ENCODE data around the gene LTBP2. TPM values are rescaled to one million over a fixed set of nuclear protein-coding genes. Genes with fewer than 3 reads are reported as not detected.

The LTBP2 gene
- total and polyA plus RNA-seq, 2 of the 13 experiments (the other 11 are each of a cell fraction or from before 2014, with no cell fraction given) = 0.20 to 0.41 TPM

GRCh38 chr14:74492776-74493342 is 119.2 kb downstream of the LTBP2 start, which contains the start of gene NPC2 (continued):
- TF ChIP-seq ZNF501 (CRISPR knock-in tag; IDR thresholded peaks at IDR 0.05) (peak; percentile 63), SOX5 (CRISPR knock-in tag; IDR thresholded peaks at IDR 0.05; ENCODE audit: borderline replicate concordance) (peak; percentile 22; the same call in 1 of the 2 replicates), ZFP1 (CRISPR knock-in tag; IDR thresholded peaks at IDR 0.05) (peak; percentile 32; the same call in 1 of the 2 replicates), ZFP91 (CRISPR knock-in tag; IDR thresholded peaks at IDR 0.05; ENCODE audit: borderline replicate concordance) (no peak), MEIS2 (CRISPR knock-in tag; IDR thresholded peaks at IDR 0.05) (peak; percentile 80; the same call in 1 of the 2 replicates), ZNF432 (CRISPR knock-in tag; IDR thresholded peaks at IDR 0.05; ENCODE audit: borderline replicate concordance) (no peak), SRSF1 (optimal IDR thresholded peaks at IDR 0.05; ENCODE audit: low read depth, low read length) (no peak), LRRFIP1 (CRISPR knock-in tag; conservative IDR thresholded peaks at IDR 0.05) (no peak), REST (IDR thresholded peaks at IDR 0.05; ENCODE audit: borderline replicate concordance in 1 of 2, low read depth in 1 of 2, low read length in 2 of 2) (no peak), ZNF761 (CRISPR knock-in tag; conservative IDR thresholded peaks at IDR 0.05) (no peak), HNRNPL (IDR thresholded peaks at IDR 0.05; ENCODE audit: low read depth, low read length) (no peak), PCBP1 (IDR thresholded peaks at IDR 0.05; ENCODE audit: borderline replicate concordance, low read depth, low read length) (no peak), HNRNPLL (IDR thresholded peaks at IDR 0.05; ENCODE audit: low read depth, low read length, poor library complexity, severe bottlenecking) (no peak), THAP8 (CRISPR knock-in tag; IDR thresholded peaks at IDR 0.05; ENCODE audit: borderline replicate concordance) (peak; percentile 26; the same call in 1 of the 2 replicates), ZNF232 (CRISPR knock-in tag; IDR thresholded peaks at IDR 0.05; ENCODE audit: borderline replicate concordance) (peak; percentile 80; the same call in 1 of the 2 replicates), RFX3 (CRISPR knock-in tag; IDR thresholded peaks at IDR 0.05) (no peak), MLLT10 (CRISPR knock-in tag; IDR thresholded peaks at IDR 0.05) (no peak)

Measured in HepG2 (cell line).